HCT116 (cell line): Measurements from ENCODE around the gene SLC8A1.

Experiments used
- EZH2 ChIP-seq: fragments of 200-600 bp; sonication (generic); IDR thresholded peaks from 2 replicates; pipeline ENCODE4 v1.6.1; 2017; ENCODE audit warnings: antibody characterized with exemption, mixed run types
- FOSL1 ChIP-seq: IDR thresholded peaks from 2 replicates; pipeline ENCODE4 v1.6.1; 2012; ENCODE audit warnings: low read depth
- MAX ChIP-seq: IDR thresholded peaks from 2 replicates; pipeline ENCODE4 v1.6.1; 2012

DNA sequence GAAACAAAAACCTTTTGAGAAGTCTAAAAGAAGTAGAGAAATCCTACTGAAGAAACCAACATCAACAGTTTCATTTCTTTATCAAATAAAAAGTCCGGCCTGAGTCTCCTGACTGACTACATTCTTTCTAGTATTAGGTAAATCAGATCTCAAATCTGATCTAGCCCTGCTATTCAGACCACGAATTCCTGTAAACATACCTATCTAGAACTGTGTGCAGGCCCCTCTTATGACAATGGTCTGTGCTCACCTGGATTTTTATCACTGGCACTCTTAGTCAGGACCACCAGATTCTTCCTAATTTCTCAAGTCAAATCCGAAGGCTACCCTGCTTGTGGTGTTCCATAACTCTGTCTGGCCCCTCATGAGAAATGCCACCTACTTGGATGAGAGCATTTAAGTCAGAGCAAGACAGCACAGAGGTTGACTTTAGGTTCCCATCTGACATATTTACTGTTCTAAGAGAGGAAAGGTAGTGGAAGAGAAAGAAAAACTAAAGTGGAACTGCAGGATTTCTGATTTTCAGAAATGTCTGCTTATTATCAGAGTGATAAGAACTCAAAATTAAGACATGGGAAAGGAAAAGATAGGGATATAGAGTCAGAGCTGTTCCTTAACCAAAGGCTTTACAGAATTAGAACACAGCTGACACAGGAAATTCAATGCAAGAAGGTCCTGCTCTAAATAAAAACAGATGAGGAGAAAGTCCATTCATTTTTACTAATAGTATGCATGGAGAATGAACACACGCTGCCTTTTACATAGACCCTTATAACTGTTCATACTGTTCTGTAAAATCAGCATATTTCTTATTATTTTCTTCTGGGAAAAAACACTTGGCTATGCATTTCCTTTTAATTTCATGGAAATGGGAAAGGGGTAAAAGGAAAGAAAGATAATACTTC lies 56.5 kb downstream of the SLC8A1 start:
- no peak for TF ChIP-seq EZH2
- TF ChIP-seq FOSL1, result no peak
- no peak for TF ChIP-seq MAX
